GM19240 (cell line): Measurements from ENCODE around the gene PSTPIP1.
A peak's percentile ranks its signal among the peaks of the same experiment; 100 is the strongest.

Experiments used
- DNase-seq: peaks from one replicate; pipeline ENCODE4 v3.0.0; 2011; ENCODE audit warnings: low spot score; ENCODE audit not compliant: insufficient read length

Gene PSTPIP1

DNA sequence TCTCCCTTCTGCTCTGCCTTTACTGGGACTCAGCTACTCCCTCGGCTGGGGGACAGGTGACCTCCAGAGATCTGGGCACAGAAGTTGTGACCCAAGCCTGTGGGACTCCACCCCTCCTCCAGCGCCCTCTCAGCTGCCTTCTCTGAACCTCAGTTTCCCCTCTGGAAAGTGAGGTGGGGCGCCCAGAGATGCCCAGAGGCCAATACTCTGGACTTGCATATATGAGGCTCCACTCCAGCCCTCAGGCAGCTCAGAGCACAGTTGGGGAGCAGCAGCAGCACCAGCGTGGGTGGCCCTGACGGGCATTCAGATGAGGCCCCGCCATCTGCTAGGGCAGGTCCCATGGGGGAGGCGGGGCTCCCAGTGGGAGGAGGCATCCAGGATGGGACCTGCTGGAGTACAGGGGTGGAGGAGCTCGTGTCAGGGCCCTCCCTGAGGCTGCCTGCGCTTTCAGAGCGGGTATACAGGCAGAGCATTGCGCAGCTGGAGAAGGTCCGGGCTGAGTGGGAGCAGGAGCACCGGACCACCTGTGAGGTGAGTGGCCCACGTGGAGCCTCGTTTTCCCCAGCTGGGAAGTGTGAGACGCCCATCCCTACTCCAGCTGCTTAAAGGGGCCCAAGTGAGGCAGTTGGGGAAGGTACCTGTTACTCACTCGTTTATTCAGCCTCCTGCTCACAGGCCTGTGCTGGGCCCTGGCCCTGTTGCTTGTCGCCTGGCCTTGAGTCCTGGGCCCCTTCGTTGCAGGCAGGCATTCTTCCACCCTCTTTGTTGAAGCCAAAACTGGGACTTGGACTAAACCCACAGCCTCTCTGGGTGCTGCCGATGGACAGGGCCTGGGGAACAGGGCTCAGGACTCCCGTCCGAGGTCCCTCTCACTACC is 35.4 kb downstream of the PSTPIP1 start:
- DNase-seq, result no peak

- DNase-seq, result no peak
Observed at GRCh38 chr15:77030928-77031375, 36.0 kb downstream of the PSTPIP1 start.

DNA sequence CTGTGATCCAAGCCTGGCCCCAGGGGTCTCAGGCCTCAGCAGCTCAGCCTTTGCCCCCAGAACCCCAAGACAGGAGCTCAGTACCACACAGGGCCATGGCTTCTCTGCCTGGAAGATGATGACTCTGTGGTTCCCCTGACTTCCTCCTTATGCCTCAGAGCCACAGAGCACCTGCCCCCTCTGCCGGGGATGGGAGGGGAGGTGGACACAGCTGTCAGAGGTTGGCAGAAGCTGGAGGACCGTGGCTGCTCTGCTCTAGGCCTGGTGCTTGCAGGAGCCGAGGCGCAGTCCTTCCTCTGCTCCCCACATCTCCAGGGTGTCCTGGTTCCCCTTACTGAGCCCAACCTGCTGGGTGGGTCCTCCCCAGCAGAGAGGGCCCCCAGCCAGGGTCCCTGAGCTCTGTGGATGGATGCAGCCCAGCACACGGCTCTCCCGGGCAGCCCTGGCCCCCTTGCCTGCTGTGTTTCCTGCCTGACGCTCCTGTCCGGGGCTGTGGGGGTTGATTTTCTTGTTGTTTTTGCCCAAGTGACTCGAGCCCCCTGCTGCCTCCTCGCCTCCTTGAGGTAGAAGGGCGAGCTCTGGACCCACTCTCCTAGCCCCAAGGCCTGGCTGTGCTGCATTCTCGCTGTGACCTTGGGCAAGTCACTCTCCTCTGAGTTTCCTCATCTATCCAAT is 36.6 kb downstream of the PSTPIP1 start:
- DNase-seq, result no peak

- DNase-seq, result no peak
Observed at GRCh38 chr15:77032052-77032646, 37.2 kb downstream of the PSTPIP1 start.

DNA sequence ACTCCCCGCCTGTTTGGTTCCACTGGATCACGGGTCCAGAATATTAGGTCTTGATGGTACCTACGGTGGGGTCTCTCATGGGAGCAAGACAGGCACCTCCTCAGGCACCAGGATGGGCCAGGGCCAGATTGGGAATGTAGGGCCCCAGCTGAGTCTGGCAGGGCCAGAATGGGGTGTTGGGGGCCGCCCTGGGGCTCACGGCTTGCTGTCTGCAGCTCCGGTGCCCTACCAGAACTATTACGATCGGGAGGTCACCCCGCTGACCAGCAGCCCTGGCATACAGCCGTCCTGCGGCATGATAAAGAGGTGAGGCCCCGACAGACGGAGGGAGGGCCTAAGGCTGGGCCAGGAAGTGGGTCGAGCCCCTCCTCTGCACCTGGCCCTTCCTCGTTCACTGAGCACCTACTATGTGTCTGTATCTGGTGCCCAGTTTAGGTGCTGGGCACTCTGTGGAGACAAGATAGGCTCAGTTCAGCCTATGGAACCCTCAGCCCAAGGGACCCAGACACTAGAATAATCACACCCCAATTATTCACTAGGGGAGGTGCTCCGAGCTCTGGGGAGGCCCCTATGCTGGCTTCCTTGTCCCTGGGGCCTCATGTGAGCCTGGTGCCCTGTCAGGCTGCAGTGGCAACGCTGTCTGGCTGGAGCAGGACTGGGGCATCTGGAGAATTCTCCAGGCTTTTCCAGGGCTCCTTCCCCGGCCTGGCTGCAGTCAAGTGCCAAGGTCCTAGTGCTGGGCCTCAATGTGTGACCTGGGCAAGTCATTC is 37.9 kb downstream of the PSTPIP1 start:
- no peak for DNase-seq

DNA sequence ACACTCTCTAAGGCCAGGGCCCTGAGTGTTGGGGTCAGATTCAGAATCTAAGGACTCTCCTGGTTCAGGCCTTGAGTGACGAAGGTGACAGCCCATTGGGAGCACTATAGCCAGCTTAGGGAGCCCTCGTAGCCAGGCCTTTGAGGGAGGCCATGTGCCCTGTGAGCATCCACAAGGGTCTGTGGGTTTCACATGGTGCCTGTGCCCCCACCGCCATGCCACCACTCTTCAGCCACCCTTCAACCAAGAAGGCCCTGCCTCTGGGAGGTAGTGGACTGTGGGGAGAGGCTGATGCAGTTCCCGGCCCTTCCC is 38.4 kb downstream of the PSTPIP1 start:
- no peak for DNase-seq

- DNase-seq, result no peak
Observed at GRCh38 chr15:77033729-77034671, 39.1 kb downstream of the PSTPIP1 start.

GRCh38 chr15:77034695-77035489 is 40.0 kb downstream of the PSTPIP1 start:
- peak; percentile 60 for DNase-seq

GRCh38 chr15:77035584-77035983 is 40.7 kb downstream of the PSTPIP1 start:
- DNase-seq, result no peak

GRCh38 chr15:77035999-77036471 is 41.1 kb downstream of the PSTPIP1 start:
- no peak for DNase-seq

DNA sequence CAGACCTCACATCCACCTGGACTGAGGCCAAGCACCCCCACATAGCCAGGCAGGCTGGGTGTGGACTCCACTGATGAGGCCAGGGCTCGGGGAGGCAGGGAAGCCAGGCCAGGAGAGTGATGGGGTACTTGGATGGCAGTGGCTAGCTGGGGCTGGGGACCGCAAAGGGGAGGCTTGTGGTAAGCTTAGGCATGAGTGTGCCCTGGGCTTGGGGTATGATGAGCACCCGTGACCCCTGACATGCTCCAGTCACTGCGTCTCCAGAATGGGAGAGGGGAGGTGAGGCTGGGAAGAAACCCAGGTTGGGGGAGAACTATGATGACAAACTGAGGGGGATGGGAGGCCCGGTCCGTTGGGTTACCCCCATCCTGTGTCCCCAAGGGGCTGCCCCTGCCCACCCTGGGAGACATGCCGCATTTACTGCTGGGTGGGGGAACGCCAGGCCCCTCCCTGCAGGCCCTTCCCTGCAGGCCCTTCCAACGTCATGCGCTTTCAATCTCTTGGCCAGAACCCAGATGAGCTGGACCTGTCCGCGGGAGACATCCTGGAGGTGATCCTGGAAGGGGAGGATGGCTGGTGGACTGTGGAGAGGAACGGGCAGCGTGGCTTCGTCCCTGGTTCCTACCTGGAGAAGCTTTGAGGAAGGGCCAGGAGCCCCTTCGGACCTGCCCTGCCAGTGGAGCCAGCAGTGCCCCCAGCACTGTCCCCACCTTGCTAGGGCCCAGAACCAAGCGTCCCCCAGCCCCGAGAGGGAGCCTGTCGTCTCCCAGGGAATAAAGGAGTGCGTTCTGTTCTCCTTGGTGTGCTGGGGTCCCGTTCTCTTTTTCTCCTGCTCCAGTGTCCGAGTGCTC is 41.8 kb downstream of the PSTPIP1 start:
- no peak for DNase-seq

DNA sequence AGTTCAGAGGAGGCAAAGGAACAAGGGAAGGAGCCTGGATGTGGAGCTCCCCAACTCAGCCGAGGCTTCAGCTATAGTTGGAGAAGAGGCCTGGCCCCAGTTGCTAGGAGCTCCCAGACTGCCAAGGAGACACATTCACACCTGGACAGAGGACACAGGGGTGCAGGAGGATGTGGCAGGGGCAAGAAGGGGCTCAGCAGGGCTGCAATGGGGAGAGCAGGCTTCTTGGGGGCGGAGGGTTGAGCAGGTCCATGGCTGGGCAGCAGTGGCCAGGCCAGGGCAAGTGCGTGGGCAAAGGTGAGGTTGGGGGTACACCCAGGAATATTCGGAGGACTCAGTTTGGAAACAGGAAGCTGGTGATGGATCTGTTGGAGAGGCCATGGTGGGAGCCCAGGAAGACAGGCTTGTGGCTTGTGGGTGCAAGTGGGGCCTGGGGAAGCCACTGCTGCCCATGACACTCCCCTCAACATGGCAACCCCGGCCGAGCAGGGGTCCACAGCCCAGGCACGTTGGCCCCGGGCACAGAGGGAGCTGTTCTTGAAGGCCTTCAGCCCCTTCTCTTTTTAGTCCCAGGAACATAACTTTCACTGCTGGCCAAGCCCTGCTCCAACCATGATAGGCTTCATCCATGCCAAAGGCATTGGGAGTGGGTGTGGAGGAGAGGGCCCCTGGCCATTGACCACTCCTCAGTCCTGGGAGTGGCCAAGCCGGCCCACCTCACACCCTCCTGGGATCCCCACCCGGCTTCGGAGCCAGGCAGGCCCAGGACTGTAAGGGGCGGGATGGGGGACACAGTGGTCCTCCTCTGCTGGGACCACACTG is 42.7 kb downstream of the PSTPIP1 start:
- no peak for DNase-seq

GRCh38 chr15:77038312-77039216 is 43.6 kb downstream of the PSTPIP1 start:
- no peak for DNase-seq

DNA sequence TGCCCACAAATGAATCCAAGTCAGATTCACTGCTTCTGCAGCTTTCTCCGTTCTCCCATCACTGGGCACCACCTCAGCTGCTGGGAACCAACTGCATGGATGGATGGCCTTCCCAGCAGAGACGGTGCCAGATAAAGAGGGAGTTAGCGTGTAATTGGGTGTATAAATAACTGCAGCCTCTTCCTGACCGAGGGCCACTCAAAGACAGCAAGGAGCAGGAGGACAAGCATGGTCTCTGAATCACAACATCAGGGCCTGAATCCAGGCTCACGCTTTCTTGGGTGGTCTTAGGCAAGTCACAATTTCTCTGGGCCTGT is 44.2 kb downstream of the PSTPIP1 start:
- DNase-seq, result no peak

DNA sequence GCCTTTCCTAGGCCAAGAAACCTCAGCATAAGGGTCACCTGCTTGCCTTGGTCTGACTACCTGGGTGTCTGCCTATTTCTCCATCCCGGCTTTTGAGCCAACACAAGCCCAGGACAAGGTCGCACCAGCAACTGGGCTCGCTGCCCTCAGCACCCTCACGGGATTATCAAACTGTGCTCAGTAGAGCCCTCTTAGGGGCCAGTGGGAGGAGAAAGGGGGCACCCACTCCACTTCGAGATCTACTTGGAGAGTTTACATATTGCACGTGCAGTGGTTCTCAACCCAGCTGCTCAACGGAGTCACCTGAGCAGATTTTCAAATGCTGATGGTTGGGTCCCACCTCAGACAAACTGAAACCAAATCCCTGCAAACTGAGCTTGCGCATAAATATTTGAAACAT is 44.9 kb downstream of the PSTPIP1 start:
- no peak for DNase-seq

GRCh38 chr15:77040673-77041072 is 45.7 kb downstream of the PSTPIP1 start:
- DNase-seq, result no peak
